ENCODE measurements around the gene EIF1.

EIF1 gene

DNA sequence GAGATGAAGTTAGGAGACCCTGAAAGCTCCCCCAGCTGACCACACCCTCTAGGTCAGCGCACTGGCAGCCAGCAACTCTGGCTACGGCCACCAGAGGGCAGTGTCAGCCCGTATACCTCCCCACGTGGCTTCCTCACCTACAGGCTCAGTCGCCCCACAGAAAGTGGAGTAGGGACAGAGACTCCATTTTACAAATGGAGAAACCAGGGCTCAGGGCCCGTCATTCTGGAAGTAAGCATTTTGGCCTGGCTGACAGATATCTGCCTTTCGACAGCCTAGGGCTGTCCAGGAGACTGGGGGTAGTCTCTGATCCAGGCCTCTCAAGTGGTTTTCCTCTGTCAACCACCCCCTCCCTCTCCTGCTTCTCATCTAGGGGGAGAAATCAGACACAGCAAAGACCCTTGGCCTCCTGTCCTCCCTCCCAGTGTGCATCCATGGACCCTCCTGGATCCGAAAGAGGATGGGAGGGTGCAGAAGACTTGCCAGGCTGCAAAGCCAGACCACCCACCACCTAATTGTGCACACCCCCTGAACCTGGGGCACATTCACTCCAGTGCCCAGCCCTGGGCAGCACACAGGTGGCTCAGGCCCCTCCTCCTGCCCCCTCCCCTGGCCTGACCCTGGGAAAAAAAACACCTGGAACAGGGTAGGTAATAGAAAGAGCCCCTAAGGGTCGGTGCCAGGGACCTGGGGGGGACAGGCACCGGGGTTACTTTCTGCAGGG lies 49.6 kb downstream of the EIF1 start:
- DNase-seq = peak; percentile 91

DNA sequence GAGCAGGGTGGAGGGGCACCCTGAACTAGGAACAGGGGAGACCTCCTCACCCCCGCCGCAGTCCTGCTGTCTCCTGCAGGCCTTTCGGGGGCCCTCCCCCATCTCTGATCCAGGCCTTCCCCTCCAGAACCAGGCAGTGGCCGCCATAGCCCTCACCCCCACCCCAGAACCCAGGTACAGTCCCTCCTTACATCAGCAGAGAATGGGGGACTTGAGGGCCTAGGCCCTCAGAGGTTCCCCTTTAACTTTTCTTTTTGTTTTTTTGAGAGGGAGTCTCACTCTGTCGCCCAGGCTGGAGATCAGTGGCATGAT lies 50.1 kb downstream of the EIF1 start:
- DNase-seq = no peak

DNA sequence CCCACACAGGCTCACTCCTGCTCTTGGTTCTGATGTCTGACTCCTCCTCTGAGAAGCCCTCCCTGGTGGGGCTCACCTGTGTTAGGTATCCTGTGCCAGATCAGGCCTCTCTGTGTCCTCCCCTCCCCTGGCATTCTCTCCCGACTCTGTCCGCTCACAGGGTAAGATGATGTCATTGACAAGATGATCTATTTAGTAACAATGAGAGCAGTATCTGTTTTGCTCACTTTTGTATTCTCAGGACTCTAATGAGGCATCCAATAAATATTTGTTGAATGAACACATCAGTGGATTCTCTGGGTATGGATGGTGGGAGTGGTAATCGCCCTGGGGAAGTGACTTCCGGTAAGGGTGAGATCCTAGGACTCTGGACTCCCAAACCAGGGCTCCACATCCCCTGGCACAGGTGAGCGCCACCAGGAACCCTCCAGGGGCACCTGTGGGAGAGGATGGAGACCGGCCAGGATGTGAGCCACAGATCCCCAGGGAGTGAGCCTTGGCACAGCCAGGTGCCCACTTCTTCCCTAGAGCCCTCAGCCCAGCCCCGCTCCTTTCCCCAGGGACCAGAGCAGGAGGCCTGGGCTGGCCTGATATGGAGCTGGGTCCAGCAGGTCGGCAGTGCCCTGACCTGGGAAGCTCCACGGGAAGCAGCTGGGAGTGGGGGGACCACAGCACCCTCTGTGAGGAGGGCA lies 51.1 kb downstream of the EIF1 start:
- no peak for DNase-seq

DNA sequence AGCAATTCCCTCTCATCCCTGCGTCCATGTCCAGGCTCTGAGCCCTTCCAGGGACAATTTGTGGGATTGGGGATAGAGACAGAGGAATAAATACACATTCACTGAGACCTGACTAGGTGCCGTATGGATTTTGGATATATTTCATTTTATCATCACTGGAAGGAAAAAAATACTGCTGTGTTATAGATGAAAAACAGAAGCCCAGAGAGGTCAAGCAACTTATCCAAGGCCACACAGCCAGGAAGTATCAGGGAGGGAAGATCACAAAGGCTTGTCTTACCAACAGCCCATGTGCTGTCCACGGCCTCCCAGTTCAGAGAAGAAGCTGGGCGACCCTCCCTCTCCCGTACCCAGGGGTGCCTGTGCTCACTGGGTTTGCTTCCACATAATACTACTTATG lies 51.8 kb downstream of the EIF1 start:
- DNase-seq = no peak

DNA sequence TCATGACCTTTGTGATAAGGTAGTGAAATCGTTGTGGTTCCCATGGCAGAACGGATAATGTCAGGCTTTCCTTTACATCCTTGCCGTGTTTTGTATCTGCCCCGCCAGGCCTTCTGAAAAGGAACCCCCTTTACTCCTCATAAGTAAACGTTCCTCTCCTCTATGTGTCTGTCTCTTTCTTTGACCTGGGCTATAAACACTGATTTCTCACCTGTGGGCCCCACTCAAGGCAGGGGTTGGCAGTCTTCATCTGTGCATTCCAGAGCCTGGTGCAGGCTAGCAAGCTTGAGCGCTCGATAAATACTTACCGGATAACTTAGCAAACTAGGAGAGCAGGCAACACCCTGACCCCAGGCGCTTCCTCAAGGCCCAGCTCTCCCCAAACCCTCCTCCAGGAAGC lies 53.0 kb downstream of the EIF1 start:
- DNase-seq = no peak

Measured in hematopoietic multipotent progenitor cell treated with erythropoietin and hydrocortisone succinate and interleukin-3 and kit ligand, for 4 days (in vitro differentiated cells).